ENCODE results near the gene RAC2. TPM values are rescaled to one million over a fixed set of nuclear protein-coding genes. Genes with fewer than 3 reads are reported as not detected.

Gene RAC2
- total and polyA plus RNA-seq, 5 experiments from 2014 or later, result 295 to 1,115 (median 740) TPM

- DNase-seq (peak in 2 of 10 donors; percentile 14 to 50), ATAC-seq (no peak)
- Mint-ChIP-seq H3K36me3 (peaks cover 0 to 22% (median 15%) of the 10 kb centered on the region in 3 donors), H3K27me3 (no peaks in the 10 kb centered on the region), H3K4me1 (peaks cover 29 to 93% (median 72%) of the 10 kb centered on the region in 4 donors), H3K27ac (peak overlapping the region in 6 of 10 donors; percentile 8 to 80 (median 58)), H3K4me3 (peak overlapping the region in 3 of 10 donors; percentile 14 to 33 (median 22)), H3K9me3 (no peaks in the 10 kb centered on the region)
- POLR2A ChIA-PET, result interaction anchor here (0.8 to 31.6 kb wide), 2 partner anchors 8 to 28 kb away, joined by 3 to 1090 read pairs; partner anchors contain the start of gene RAC2
These were observed 30.7 kb downstream of the RAC2 start for GRCh38 chr22:37213218-37213855.

DNA sequence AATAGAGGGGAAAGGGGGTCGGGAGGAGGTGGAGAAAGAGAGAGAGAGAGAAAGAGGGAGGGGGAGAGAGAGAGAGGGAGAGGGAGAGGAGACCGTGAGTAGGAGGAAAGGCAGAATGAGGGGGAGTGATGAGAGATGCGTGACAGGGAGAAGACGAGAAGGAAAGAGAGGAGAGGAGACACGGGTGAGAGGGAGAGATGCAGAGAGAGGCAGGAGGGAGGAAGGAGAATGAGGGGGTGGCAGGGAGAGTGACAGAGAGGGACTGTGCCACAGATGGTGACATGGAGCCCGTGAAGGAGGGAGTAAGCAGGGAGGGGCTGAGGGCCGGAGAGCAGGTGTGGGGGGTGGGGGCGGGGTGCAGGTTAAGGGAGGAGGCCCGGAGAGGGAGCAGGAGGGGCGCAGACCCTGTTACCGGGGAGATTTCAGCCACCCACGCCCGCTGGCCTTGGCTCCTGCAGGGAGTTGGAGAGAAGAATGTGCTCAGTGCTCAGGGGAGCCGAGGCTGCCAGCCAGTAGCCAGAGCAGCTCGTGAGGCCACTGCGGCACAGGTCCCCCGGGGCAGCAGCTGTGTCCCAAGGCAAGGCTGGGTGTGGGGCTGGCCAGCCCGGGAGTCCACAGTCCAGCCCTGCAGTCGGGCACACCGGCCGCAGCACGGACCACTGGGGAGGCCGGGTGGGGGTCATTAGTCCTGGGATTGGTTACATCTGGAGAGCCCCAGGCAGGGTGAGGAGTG is 31.7 kb downstream of the RAC2 start, which contains the start of gene SSTR3:
TSS of gene SSTR3 (minus strand) at position 304 of the 733 bp plus-strand sequence. CDS start 4,674 bp downstream, outside the sequence.
- POLR2A ChIA-PET, result interaction anchor here (16.8 to 31.6 kb wide), 2 partner anchors 9 to 29 kb away, joined by 308 to 1090 read pairs; partner anchors contain the start of gene RAC2
- H3K4me1 Mint-ChIP-seq, result peaks cover 31 to 93% (median 71%) of the 10 kb centered on the region in 4 donors
- H3K9me3 Mint-ChIP-seq, result no peaks in the 10 kb centered on the region
- H3K4me3 Mint-ChIP-seq, result peak within 1 kb of the TSS in 6 of 10 donors; percentile 11 to 57 (median 40)
- H3K27me3 Mint-ChIP-seq, result no peaks in the 10 kb centered on the region
- H3K36me3 Mint-ChIP-seq, result peaks cover 0 to 21% (median 15%) of the 10 kb centered on the region in 3 donors
- DNase-seq (peak in 1 of 10 donors; percentile 27), ATAC-seq (no peak)
- peak within 1 kb of the TSS in 8 of 10 donors; percentile 37 to 79 (median 70) for H3K27ac Mint-ChIP-seq

GRCh38 chr22:37211866-37212173 is 32.2 kb downstream of the RAC2 start:
- Mint-ChIP-seq H3K4me1 (peaks cover 33 to 93% (median 69%) of the 10 kb centered on the region in 4 donors), H3K4me3 (peak overlapping the region in 2 of 10 donors; percentile 11 to 45), H3K36me3 (peaks cover 0 to 21% (median 15%) of the 10 kb centered on the region in 3 donors), H3K27ac (peak overlapping the region in 5 of 10 donors; percentile 19 to 78 (median 60)), H3K9me3 (no peaks in the 10 kb centered on the region), H3K27me3 (no peaks in the 10 kb centered on the region)
- DNase-seq (no peak), ATAC-seq (no peak)
- POLR2A ChIA-PET, result interaction anchor here (5.0 to 31.6 kb wide), 3 partner anchors 9 to 29 kb away, joined by 28 to 1090 read pairs (median 308); partner anchors contain the start of gene RAC2

- peak overlapping the region in 5 of 10 donors; percentile 16 to 57 (median 36) for H3K4me3 Mint-ChIP-seq
These were observed 32.8 kb downstream of the RAC2 start for GRCh38 chr22:37211075-37211865.

DNA sequence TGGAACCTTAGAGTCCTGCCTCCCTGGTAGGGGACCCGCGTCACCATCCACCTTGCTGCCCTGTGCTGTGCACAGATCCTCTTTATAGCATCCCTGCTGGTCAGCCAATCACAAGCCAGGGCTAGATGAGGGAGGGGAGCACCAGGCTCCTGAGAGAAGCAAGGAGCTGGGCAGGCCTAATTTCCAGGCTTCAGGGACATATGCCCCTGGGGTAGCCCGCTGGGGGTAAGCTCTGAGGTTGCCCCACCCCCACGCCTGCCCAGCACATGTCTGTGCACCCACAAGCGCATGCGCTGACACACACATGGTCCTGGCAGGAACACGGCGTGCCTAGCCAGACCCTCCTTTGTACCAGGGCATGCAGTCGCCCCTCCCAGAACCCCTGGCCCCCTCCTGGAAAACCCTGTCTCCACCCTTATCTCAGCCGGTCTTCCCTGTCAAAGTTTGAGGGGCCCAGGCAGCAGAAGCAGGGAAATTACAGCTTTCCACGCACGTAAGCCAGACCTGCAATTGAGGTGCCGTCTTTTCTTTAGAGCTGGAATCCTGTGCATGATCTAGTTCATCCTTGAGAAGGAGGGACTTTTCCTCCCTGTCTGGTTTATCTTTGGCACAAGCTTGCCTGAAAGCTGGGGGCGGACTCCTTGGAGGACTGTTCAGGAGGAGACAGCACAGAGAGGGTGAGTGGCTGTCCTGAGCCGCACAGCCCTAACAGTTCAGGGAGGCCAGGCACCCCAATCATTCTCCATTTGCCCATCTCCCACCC is 33.8 kb downstream of the RAC2 start:
- Mint-ChIP-seq H3K27ac (peak overlapping the region in 9 of 10 donors; percentile 56 to 97 (median 86)), H3K36me3 (peaks cover 0 to 12% (median 9%) of the 10 kb centered on the region in 3 donors), H3K4me3 (peak overlapping the region in 4 of 10 donors; percentile 13 to 53 (median 43)), H3K4me1 (peaks cover 36 to 94% (median 70%) of the 10 kb centered on the region in 4 donors), H3K27me3 (no peaks in the 10 kb centered on the region), H3K9me3 (no peaks in the 10 kb centered on the region)
- POLR2A ChIA-PET, result interaction anchor here (5.0 to 31.6 kb wide), 3 partner anchors 10 to 31 kb away, joined by 28 to 1090 read pairs (median 308); partner anchors contain the start of gene RAC2
- no peak for ATAC-seq
- DNase-seq, result peak in 2 of 10 donors; percentile 15 to 44

More at GRCh38 chr22:37211075-37211865, 32.8 kb downstream of the RAC2 start:
- ATAC-seq (no peak), DNase-seq (peak in 2 of 10 donors; percentile 14 to 48)
- H3K4me1 Mint-ChIP-seq, result peaks cover 33 to 93% (median 67%) of the 10 kb centered on the region in 4 donors
- POLR2A ChIA-PET, result interaction anchor here (5.0 to 31.6 kb wide), 3 partner anchors 10 to 30 kb away, joined by 28 to 1090 read pairs (median 308); partner anchors contain the start of gene RAC2
- H3K27me3 Mint-ChIP-seq, result no peaks in the 10 kb centered on the region
- H3K27ac Mint-ChIP-seq, result peak overlapping the region in 7 of 10 donors; percentile 40 to 89 (median 69)
- H3K9me3 Mint-ChIP-seq, result no peaks in the 10 kb centered on the region
- peaks cover 0 to 19% (median 14%) of the 10 kb centered on the region in 3 donors for H3K36me3 Mint-ChIP-seq

DNA sequence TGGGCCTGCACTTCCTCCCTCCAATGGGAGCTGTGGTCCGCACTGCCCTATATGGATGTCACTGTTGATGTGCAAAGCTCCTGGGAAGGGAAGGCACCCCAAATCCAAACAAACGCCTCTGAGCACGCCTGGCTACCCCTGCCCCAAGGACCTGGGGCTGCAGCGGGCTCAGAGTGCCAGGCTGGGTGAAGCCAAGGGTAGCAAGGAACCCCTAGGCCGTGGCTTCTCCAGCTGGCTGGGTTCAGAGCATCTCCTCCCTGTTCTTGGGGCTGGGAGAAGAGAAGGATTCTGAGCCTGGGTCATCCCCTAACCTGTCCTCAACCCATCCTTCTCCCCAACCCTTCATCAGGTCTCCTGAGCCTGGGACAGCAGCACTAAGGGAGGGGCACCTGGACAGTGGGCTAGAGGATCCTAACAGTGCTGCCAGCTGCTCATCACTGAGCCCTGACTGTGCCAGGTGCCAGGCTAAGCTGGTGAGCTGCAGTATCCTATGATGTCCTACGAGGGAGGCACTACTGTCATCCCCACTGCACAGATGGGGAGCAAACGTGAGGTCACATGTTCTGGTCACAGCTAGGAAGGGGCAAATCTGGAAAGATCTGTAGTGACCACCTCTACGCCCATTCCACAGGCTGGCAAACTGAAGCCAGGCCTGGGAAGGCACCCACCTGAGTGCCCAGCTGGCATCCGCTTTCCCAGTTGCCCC is 34.8 kb downstream of the RAC2 start:
- H3K4me1 Mint-ChIP-seq, result peaks cover 39 to 95% (median 70%) of the 10 kb centered on the region in 4 donors
- ATAC-seq, result no peak
- H3K4me3 Mint-ChIP-seq, result peak overlapping the region in 5 of 10 donors; percentile 20 to 68 (median 40)
- POLR2A ChIA-PET, result interaction anchor here (0.6 to 31.6 kb wide), 6 partner anchors 9 to 74 kb away, joined by 3 to 1090 read pairs (median 16); partner anchors contain the start of genes CYTH4 and RAC2
- peak overlapping the region; percentile 82 to 97 (median 90) for H3K27ac Mint-ChIP-seq
- peak in 2 of 10 donors; percentile 14 to 52 for DNase-seq
- peaks cover 0 to 5% (median 5%) of the 10 kb centered on the region in 3 donors for H3K36me3 Mint-ChIP-seq
- H3K9me3 Mint-ChIP-seq, result no peaks in the 10 kb centered on the region
- no peaks in the 10 kb centered on the region for H3K27me3 Mint-ChIP-seq

DNA sequence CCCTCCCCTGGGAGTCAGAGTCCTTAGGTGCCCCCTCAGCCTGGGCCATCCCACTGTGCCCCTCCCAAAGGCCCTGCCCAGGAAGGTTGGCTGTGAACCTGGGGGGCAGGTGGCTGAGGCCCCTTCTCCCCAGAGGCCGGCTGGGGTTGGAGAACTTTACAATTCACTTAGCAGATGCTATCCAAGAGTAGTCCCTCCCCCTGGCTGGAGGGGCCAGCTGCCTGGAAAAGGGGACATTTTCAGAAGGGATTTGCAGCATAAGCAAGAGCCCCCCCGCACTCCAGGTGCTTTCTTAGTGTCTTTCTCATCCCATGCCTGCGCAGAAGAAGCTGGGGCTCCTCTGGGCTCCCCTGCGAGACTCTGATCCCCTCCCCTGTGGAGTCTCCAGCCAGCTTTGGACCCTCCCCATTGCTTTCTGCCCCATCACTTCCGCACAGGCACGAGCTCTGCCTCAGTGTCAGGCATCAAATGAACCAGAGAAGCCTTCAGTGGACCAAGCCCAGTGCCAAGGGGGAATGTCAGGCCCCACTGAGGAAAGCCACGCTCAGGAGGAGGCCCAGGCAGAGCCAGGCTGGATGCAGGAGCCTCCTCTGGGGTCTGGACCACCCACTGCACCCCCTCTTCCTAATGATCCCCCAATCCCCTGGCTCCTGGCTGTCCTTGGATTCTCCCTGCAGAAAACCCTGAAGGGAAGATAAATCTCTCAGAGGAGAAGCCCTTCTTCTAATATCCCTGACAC is 35.5 kb downstream of the RAC2 start:
- ATAC-seq, result no peak
- DNase-seq, result peak in 2 of 10 donors; percentile 16 to 62
- POLR2A ChIA-PET, result interaction anchor here (0.6 to 31.6 kb wide), 6 partner anchors 8 to 74 kb away, joined by 3 to 1090 read pairs (median 16); partner anchors contain the start of genes CYTH4 and RAC2
- H3K4me3 Mint-ChIP-seq, result peak overlapping the region; percentile 52 to 85 (median 70)
- H3K36me3 Mint-ChIP-seq, result peaks cover 0 to 4% (median 0%) of the 10 kb centered on the region in 3 donors
- H3K9me3 Mint-ChIP-seq, result no peaks in the 10 kb centered on the region
- H3K4me1 Mint-ChIP-seq, result peaks cover 34 to 95% (median 70%) of the 10 kb centered on the region in 4 donors
- peak overlapping the region; percentile 88 to 98 (median 94) for H3K27ac Mint-ChIP-seq
- H3K27me3 Mint-ChIP-seq, result no peaks in the 10 kb centered on the region

DNA sequence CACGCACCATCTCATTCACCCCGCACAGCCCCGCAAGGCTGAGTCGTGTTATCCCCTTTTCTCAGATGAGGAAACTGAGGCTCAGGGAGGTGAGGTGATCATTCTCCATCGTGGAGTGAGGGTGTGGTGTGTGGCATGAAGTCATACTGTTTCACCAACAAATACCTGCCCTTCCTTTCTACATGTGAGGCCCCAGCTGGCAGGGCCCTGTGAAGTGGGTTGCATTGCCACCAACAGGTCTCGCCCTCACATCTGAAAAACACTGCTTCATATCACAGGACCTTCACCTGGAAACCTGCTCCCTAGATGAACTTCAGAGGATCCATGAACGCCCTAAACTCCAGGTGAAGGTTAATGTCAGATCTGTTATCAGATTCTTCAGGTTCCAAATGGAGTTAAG is 36.1 kb downstream of the RAC2 start:
- peak overlapping the region; percentile 88 to 98 (median 94) for H3K27ac Mint-ChIP-seq
- DNase-seq (peak in 7 of 10 donors; percentile 37 to 78 (median 57)), ATAC-seq (peak; percentile 96 to 99)
- H3K27me3 Mint-ChIP-seq, result no peaks in the 10 kb centered on the region
- H3K4me3 Mint-ChIP-seq, result peak overlapping the region; percentile 52 to 85 (median 70)
- POLR2A ChIA-PET, result interaction anchor here (0.9 to 31.6 kb wide), 5 partner anchors 8 to 432 kb away, joined by 3 to 1090 read pairs (median 28); partner anchors contain the start of genes CYTH4, IFT27 and RAC2
- H3K9me3 Mint-ChIP-seq, result no peaks in the 10 kb centered on the region
- H3K36me3 Mint-ChIP-seq, result peaks cover 0 to 4% (median 0%) of the 10 kb centered on the region in 3 donors
- peaks cover 34 to 95% (median 70%) of the 10 kb centered on the region in 4 donors for H3K4me1 Mint-ChIP-seq

- Mint-ChIP-seq H3K27ac (peak overlapping the region; percentile 88 to 98 (median 94)), H3K27me3 (no peaks in the 10 kb centered on the region), H3K9me3 (no peaks in the 10 kb centered on the region), H3K36me3 (peaks cover 0 to 1% (median 0%) of the 10 kb centered on the region in 3 donors), H3K4me1 (peaks cover 32 to 92% (median 72%) of the 10 kb centered on the region in 4 donors), H3K4me3 (peak overlapping the region in 8 of 10 donors; percentile 33 to 85 (median 70))
- POLR2A ChIA-PET, result interaction anchor here (0.7 to 31.6 kb wide), 6 partner anchors 7 to 431 kb away, joined by 3 to 1090 read pairs (median 16); partner anchors contain the start of genes IFT27 and RAC2
- no peak for ATAC-seq
- DNase-seq, result peak in 1 of 10 donors; percentile 55
These were observed 36.9 kb downstream of the RAC2 start for GRCh38 chr22:37206841-37207821.
